ENCODE results near the gene CDC73. TPM values are rescaled to one million over a fixed set of nuclear protein-coding genes. Genes with fewer than 3 reads are reported as not detected.

The CDC73 gene
- total and polyA plus RNA-seq, 2 of the 13 experiments (the other 11 are each of a cell fraction or from before 2014, with no cell fraction given) = 20.2 to 26.3 TPM

DNA sequence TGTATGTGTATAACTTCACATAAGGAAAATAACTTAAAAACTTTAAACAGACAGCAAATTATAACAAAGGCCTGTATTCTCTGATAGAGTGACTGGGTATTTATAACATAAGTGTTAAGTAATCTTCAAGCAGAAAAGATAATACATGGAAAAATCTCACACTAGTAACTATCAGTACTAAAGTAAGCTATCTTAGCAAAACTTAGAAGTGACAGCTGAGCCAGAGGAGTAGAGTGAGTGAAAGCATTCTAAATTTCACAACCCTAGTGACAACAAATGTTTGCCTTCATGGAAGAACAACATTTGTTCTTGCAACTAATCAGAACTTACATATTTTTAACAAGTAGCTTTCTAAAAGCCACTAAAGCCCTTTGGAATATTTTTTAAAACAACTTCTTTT, 139.1 kb downstream of the CDC73 start:
- no peaks in the 10 kb centered on the region for H3K79me2 ChIP-seq (ENCODE audit: insufficient read depth, low read length)
- no TSS peak for BruUV-seq (replicated peaks)
- in situ Hi-C loops (cut with HindIII; ENCODE audit: extremely low pct_ligation_motif_present, low pct_unique_long_range_greater_than_20kb) (no loop called here), intact Hi-C loops (cut with micrococcal nuclease; ENCODE audit: unreplicated experiment) (no loop called here)
- FAIRE-seq (no peak), ATAC-seq (no peak), DNase-seq (ENCODE audit: low spot score) (no peak)
- TF ChIP-seq, protein P1, sequence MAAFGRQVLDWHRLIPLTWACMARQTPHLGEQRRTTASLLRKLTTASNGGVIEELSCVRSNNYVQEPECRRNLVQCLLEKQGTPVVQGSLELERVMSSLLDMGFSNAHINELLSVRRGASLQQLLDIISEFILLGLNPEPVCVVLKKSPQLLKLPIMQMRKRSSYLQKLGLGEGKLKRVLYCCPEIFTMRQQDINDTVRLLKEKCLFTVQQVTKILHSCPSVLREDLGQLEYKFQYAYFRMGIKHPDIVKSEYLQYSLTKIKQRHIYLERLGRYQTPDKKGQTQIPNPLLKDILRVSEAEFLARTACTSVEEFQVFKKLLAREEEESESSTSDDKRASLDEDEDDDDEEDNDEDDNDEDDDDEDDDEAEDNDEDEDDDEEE (CRISPR knock-in tag; IDR thresholded peaks at IDR 0.05) = no peak
- TF ChIP-seq HOXD1 (CRISPR knock-in tag; IDR thresholded peaks at IDR 0.05) = no peak
- TF ChIP-seq CBX5 (CRISPR knock-in tag; IDR thresholded peaks at IDR 0.05; ENCODE audit: borderline replicate concordance) = no peak
- TF ChIP-seq RFX3 (CRISPR knock-in tag; IDR thresholded peaks at IDR 0.05) = no peak
- TF ChIP-seq ZBTB8A (CRISPR knock-in tag; IDR thresholded peaks at IDR 0.05; ENCODE audit: borderline replicate concordance, low read depth) = no peak
- TF ChIP-seq HOXA9 (CRISPR knock-in tag; IDR thresholded peaks at IDR 0.05; ENCODE audit: borderline replicate concordance) = no peak
- TF ChIP-seq ZFP82 (CRISPR knock-in tag; IDR thresholded peaks at IDR 0.05; ENCODE audit: borderline replicate concordance) = no peak
- no peak for TF ChIP-seq ZNF609 (CRISPR knock-in tag; IDR thresholded peaks at IDR 0.05; ENCODE audit: borderline replicate concordance)
- no peak for TF ChIP-seq BCL6 (CRISPR knock-in tag; IDR thresholded peaks at IDR 0.05)
- no peak for TF ChIP-seq TCF7L2 (IDR thresholded peaks at IDR 0.05; ENCODE audit: low read depth, low read length)
- no peak for TF ChIP-seq ZNF207 (IDR thresholded peaks at IDR 0.05; ENCODE audit: borderline replicate concordance)
- TF ChIP-seq IKZF1 (IDR thresholded peaks at IDR 0.05) = no peak
- TF ChIP-seq AGO1 (IDR thresholded peaks at IDR 0.05; ENCODE audit: low read depth, low read length, poor library complexity, severe bottlenecking) = no peak
- no peak for TF ChIP-seq SALL2 (CRISPR knock-in tag; IDR thresholded peaks at IDR 0.05)
- TF ChIP-seq TBX2 (CRISPR knock-in tag; IDR thresholded peaks at IDR 0.05; ENCODE audit: borderline replicate concordance) = no peak
- no peak for TF ChIP-seq SP1 (IDR thresholded peaks at IDR 0.05)
- no peak for TF ChIP-seq SP1 (CRISPR knock-in tag; IDR thresholded peaks at IDR 0.05)
- no peak for TF ChIP-seq ZNF629 (CRISPR knock-in tag; conservative IDR thresholded peaks at IDR 0.05)
- H3K27me3 ChIP-seq (ENCODE audit: control insufficient read depth in 1 of 2, insufficient read depth in 2 of 2, low read length in 2 of 2) = no peaks in the 10 kb centered on the region
- H3K9ac ChIP-seq (ENCODE audit: insufficient read depth, low read depth, low read length) = no peak overlapping the region
- H2AFZ ChIP-seq (ENCODE audit: low read length) = no peak overlapping the region
- no peaks in the 10 kb centered on the region for H3K36me3 ChIP-seq (replicated peaks in 1 of 2; ENCODE audit: control insufficient read depth in 1 of 2, insufficient read depth in 2 of 2, low read length in 2 of 2)
- H3K27ac ChIP-seq (ENCODE audit: extremely low read length, insufficient read depth, low read length) = no peak overlapping the region
- no peak overlapping the region for H3K4me2 ChIP-seq (ENCODE audit: low read depth, low read length)
- no peaks in the 10 kb centered on the region for H3K9me3 ChIP-seq (ENCODE audit: low read length)
- ChIA-PET POLR2A (no interaction called here), CTCF (ENCODE audit: low intra/inter-chr PET ratio, low total read pairs) (no interaction called here)
- no peak overlapping the region for H3K4me3 ChIP-seq (replicated peaks in 1 of 3; ENCODE audit: insufficient read depth in 1 of 3, low read depth in 2 of 3, low read length in 3 of 3)
- no peaks in the 10 kb centered on the region for H3K4me1 ChIP-seq (ENCODE audit: insufficient read depth, low read length)
- H4K20me1 ChIP-seq (ENCODE audit: insufficient read depth, low read length) = no peaks in the 10 kb centered on the region

Measured in HepG2 (cell line).